Measurements from ENCODE around the gene AMY1C.
"Not testable (repeated sequence)": the region's sequence is repeated elsewhere in the genome, so short reads cannot be mapped to it uniquely, and the experiment has no call there.

DNA sequence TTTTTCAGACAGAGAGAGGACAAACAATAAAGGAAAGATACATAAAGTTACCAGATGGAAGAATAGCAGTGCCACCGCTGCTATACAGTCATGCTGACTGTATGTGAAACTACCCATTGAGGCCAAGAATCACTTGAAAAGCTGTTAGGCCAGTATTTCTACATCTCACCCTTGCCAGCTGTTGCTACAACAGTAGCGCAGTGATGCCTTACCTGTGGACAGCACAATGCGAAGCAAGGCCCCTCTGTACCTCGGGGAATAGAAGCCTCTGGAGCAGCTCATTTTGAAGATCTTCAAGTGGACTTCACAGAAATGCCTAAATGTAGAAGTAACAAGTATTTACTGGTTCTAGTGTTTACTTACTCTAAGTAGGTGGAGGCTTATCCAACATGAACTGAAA, 49.0 kb upstream of the AMY1C start:
- TF ChIP-seq RAD21 (IDR thresholded peaks at IDR 0.05; ENCODE audit: low read depth); ZFX (IDR thresholded peaks at IDR 0.05); CEBPB (IDR thresholded peaks at IDR 0.05; ENCODE audit: low read depth); SP1 (IDR thresholded peaks at IDR 0.05; ENCODE audit: low read depth): not testable (repeated sequence)
- TF ChIP-seq, protein P1, sequence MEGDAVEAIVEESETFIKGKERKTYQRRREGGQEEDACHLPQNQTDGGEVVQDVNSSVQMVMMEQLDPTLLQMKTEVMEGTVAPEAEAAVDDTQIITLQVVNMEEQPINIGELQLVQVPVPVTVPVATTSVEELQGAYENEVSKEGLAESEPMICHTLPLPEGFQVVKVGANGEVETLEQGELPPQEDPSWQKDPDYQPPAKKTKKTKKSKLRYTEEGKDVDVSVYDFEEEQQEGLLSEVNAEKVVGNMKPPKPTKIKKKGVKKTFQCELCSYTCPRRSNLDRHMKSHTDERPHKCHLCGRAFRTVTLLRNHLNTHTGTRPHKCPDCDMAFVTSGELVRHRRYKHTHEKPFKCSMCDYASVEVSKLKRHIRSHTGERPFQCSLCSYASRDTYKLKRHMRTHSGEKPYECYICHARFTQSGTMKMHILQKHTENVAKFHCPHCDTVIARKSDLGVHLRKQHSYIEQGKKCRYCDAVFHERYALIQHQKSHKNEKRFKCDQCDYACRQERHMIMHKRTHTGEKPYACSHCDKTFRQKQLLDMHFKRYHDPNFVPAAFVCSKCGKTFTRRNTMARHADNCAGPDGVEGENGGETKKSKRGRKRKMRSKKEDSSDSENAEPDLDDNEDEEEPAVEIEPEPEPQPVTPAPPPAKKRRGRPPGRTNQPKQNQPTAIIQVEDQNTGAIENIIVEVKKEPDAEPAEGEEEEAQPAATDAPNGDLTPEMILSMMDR (IDR thresholded peaks at IDR 0.05 in 2 of 3, conservative IDR thresholded peaks at IDR 0.05 in 1 of 3; ENCODE audit: borderline replicate concordance in 1 of 3, insufficient read depth in 1 of 3, low read depth in 2 of 3, low read length in 2 of 3) = not testable (repeated sequence)
- TF ChIP-seq, protein P2, sequence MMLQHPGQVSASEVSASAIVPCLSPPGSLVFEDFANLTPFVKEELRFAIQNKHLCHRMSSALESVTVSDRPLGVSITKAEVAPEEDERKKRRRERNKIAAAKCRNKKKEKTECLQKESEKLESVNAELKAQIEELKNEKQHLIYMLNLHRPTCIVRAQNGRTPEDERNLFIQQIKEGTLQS (IDR thresholded peaks at IDR 0.05) = not testable (repeated sequence)
- TF ChIP-seq, protein P3, sequence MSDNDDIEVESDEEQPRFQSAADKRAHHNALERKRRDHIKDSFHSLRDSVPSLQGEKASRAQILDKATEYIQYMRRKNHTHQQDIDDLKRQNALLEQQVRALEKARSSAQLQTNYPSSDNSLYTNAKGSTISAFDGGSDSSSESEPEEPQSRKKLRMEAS (IDR thresholded peaks at IDR 0.05) = not testable (repeated sequence)

Measured in HCT116 (cell line).